Measurements from ENCODE around the gene GRIK4. TPM values are rescaled to one million over a fixed set of nuclear protein-coding genes. Genes with fewer than 3 reads are reported as not detected.
"Not testable (repeated sequence)": the region's sequence is repeated elsewhere in the genome, so short reads cannot be mapped to it uniquely, and the experiment has no call there.

GRIK4 gene
- total RNA-seq, 1 donor from 2014 or later = 2.2 TPM

GRCh38 chr11:120759046-120759445 is 247.5 kb downstream of the GRIK4 start:
- Mint-ChIP-seq H3K36me3 (no peaks in the 10 kb centered on the region), H3K9me3 (peaks cover 13% of the 10 kb centered on the region), H3K4me3 (no peak overlapping the region), H3K27me3 (ENCODE audit: low read depth) (peaks cover 42% of the 10 kb centered on the region), H3K27ac (no peak overlapping the region), H3K4me1 (no peaks in the 10 kb centered on the region)
- DNase-seq (ENCODE audit: low spot score in 2 of 2, unreplicated experiment in 2 of 2) = no peak
- no peak for TF ChIP-seq CTCF (IDR thresholded peaks at IDR 0.05; ENCODE audit: unreplicated experiment)

DNA sequence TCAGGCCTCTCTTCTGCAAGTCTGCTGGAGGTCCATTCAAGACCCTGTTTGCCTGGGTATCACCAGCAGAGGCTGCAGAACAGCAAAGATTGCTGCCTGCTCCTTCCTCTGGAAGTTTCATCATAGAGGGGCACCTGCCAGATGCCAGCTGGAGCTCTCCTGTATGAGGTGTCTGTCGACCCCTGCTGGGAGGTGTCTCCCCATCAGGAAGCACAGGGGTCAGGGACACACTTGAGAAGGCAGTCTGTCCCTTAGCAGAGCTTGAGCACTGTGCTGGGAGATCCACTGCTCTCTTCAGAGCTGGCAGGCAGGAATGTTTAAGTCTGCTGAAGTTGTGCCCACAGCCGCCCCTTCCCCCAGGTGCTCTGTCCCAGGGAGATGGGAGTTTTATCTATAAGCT is 254.2 kb downstream of the GRIK4 start:
- not testable (repeated sequence) for H3K4me1 Mint-ChIP-seq; DNase-seq (ENCODE audit: low spot score in 2 of 2, unreplicated experiment in 2 of 2); H3K27ac Mint-ChIP-seq; H3K36me3 Mint-ChIP-seq; H3K4me3 Mint-ChIP-seq
- Mint-ChIP-seq H3K9me3 (peaks cover 38% of the 10 kb centered on the region), H3K27me3 (ENCODE audit: low read depth) (peaks cover 41% of the 10 kb centered on the region)

DNA sequence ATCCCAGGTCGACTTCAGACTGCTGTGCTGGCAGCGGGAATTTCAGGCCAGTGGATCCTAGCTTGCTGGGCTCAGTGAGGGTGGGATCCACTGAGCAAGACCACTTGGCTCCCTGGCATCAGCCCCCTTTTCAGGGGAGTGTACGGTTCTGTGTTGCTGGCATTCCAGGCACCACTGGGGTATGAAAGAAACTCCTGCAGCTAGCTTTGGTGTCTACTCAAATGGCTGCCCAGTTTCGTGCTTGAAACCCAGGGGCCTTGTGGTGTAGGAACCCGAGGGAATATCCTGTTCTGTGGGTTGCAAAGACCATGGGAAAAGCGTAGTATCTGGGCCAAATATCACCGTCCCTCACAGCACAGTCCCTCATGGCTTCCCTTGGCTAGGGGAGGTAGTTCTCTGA is 254.8 kb downstream of the GRIK4 start:
- no peaks in the 10 kb centered on the region for H3K36me3 Mint-ChIP-seq
- H3K4me3 Mint-ChIP-seq = no peak overlapping the region
- peaks cover 38% of the 10 kb centered on the region for H3K9me3 Mint-ChIP-seq
- H3K4me1 Mint-ChIP-seq = no peaks in the 10 kb centered on the region
- no peak overlapping the region for H3K27ac Mint-ChIP-seq
- TF ChIP-seq CTCF (IDR thresholded peaks at IDR 0.05; ENCODE audit: unreplicated experiment) = no peak
- H3K27me3 Mint-ChIP-seq (ENCODE audit: low read depth) = peaks cover 38% of the 10 kb centered on the region
- DNase-seq (ENCODE audit: low spot score in 2 of 2, unreplicated experiment in 2 of 2) = no peak

- H3K4me3 Mint-ChIP-seq = no peak overlapping the region
- no peaks in the 10 kb centered on the region for H3K4me1 Mint-ChIP-seq
- peaks cover 22% of the 10 kb centered on the region for H3K27me3 Mint-ChIP-seq (ENCODE audit: low read depth)
- H3K9me3 Mint-ChIP-seq = peaks cover 32% of the 10 kb centered on the region
- TF ChIP-seq CTCF (IDR thresholded peaks at IDR 0.05; ENCODE audit: unreplicated experiment) = no peak
- H3K27ac Mint-ChIP-seq = no peak overlapping the region
- no peaks in the 10 kb centered on the region for H3K36me3 Mint-ChIP-seq
- DNase-seq (ENCODE audit: low spot score in 2 of 2, unreplicated experiment in 2 of 2) = no peak
These were observed 257.4 kb downstream of the GRIK4 start for GRCh38 chr11:120768949-120769348.

- TF ChIP-seq CTCF (IDR thresholded peaks at IDR 0.05; ENCODE audit: unreplicated experiment) = no peak
- H3K9me3 Mint-ChIP-seq = peaks cover 28% of the 10 kb centered on the region
- DNase-seq (ENCODE audit: low spot score in 2 of 2, unreplicated experiment in 2 of 2) = no peak
These were observed 258.4 kb downstream of the GRIK4 start for GRCh38 chr11:120769906-120770305.

DNA sequence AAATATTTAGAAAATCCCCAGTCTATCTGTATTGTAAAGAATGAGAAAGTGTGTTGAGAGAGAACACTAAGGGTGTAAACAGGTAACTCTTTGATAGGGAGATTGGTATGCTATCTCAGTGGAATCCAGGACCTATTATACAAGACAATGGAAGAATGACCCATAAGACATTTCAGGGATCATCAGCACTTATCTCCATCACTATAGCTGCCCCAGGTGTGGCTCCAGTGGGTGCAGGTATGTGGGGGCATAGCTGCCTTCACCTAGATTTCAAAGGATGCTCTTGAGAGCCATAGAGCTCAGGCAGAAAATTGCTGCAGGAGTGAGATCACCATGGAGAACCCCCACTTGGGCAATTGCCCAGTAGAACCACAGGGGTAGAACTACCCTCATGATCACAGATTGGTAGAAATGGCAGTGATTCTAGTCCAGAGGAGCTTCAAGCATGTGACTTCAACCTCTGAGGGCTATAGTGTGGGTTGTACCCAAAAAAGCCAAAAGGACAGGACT is 260.1 kb downstream of the GRIK4 start:
- DNase-seq (ENCODE audit: low spot score in 2 of 2, unreplicated experiment in 2 of 2) = no peak

More at GRCh38 chr11:120769906-120770305, 258.4 kb downstream of the GRIK4 start:
- H3K27ac Mint-ChIP-seq = no peak overlapping the region
- H3K27me3 Mint-ChIP-seq (ENCODE audit: low read depth) = peaks cover 16% of the 10 kb centered on the region
- H3K4me1 Mint-ChIP-seq = no peaks in the 10 kb centered on the region
- no peaks in the 10 kb centered on the region for H3K36me3 Mint-ChIP-seq
- no peak overlapping the region for H3K4me3 Mint-ChIP-seq

More for the DNA sequence above, 260.1 kb downstream of the GRIK4 start:
- Mint-ChIP-seq H3K27me3 (ENCODE audit: low read depth) (peaks cover 14% of the 10 kb centered on the region), H3K4me1 (peaks cover 5% of the 10 kb centered on the region), H3K9me3 (peaks cover 24% of the 10 kb centered on the region), H3K36me3 (no peaks in the 10 kb centered on the region), H3K27ac (no peak overlapping the region), H3K4me3 (no peak overlapping the region)
- no peak for TF ChIP-seq CTCF (IDR thresholded peaks at IDR 0.05; ENCODE audit: unreplicated experiment)

Data from mesothelial cell of epicardium (in vitro differentiated cells).